GM21528 (cell line): Measurements from ENCODE around the gene ARHGAP25.

Experiments
- ATAC-seq: cut with Tn5 transposase; IDR thresholded peaks from one replicate; pipeline ENCODE4 v1.9.1; 2021; ENCODE audit warnings: mild to moderate bottlenecking, moderate library complexity; ENCODE audit not compliant: unreplicated experiment, low FRiP score

The ARHGAP25 gene

DNA sequence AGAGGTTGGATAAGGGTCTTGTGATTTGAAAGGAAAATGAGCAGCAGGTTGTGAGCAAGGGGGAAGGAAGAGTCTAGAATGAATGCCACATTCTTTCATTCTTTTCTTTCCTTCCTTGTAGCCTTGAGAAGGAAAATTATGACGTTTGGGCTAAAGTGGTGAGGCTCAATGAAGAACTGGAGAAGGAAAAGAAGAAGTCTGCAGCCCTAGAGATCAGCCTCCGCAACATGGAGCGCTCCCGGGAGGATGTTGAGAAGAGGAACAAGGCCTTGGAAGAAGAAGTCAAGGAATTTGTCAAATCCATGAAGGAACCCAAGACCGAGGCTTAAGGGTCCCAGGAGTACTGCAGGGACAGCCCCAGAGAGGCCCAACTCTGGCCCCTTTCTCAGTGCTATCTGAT, 91.3 kb downstream of the ARHGAP25 start:
- ATAC-seq = no peak

DNA sequence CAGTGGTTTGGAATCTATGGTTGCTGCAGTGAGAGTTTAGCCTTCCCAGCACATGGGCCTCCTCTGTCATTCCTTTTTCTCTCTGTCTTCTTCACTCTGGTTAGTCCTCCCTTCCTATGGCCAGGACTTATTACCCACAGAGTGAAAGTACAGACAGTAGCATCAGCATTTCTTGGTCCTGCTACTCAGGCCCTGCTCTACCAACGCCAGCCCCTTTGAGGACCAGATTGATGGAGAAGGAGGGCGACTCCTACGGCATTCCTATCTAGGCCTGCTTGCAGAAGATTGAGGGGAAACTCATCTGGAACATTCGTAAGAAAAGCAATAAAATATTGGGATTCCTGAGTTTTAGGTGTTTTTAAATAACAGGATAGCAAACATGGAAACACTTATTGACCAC, 93.1 kb downstream of the ARHGAP25 start:
- no peak for ATAC-seq

DNA sequence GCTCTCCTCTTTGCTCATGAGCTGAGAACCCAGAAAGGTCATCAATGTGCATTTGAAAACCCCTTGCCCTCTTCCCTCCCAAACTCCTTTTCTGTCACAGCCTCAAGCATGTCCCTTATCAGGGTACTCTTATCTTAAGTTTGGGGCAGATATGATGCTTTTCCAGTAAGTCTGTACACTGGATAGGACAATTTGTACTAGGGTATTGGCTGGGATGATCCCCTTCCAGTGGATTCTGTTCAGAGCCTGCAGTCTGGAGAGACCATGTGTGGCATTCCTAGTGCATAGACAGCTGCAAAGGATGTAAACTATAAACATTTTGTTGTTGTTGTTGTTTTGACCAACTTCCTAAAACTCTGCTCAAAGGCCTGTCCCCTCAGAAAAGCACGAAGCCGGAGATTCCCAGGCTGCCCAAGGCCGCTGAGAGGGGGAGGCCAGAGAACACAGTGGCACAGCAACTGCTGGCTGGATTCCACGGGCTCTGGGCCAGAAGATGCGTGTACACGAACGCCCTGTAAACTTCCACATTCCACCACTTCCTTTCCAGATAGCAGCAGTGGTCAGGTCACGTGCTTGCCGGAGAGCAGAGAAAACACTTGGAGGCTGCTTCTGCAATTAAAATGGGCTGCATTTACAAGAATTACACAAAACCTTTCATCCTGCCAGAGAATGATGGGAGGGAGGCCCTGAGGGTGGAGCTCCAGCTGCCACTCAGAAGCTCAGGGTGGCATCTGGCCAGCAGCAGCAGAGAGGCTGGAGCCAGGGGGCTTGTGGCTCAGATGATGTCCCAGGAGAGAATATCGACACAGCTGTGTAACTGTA, 94.5 kb downstream of the ARHGAP25 start:
- no peak for ATAC-seq

DNA sequence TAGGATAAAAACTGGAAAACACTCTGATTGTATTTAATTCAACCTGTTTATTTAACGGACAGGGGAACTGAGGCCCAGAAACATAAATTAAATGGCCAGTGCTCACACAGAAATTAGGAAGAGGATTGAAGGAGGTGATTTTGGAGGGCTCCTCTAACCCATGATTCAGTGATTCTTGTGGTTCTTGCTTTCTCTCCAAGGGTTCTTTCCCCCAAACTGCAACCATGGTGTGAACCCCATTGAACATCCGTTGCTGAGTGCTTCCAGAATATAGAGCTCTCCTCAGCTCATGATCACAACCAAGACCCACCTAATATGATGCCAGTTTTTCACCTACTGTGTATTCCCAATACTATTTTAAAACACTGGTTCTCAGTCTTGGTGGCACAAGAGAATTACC, 95.1 kb downstream of the ARHGAP25 start:
- no peak for ATAC-seq

DNA sequence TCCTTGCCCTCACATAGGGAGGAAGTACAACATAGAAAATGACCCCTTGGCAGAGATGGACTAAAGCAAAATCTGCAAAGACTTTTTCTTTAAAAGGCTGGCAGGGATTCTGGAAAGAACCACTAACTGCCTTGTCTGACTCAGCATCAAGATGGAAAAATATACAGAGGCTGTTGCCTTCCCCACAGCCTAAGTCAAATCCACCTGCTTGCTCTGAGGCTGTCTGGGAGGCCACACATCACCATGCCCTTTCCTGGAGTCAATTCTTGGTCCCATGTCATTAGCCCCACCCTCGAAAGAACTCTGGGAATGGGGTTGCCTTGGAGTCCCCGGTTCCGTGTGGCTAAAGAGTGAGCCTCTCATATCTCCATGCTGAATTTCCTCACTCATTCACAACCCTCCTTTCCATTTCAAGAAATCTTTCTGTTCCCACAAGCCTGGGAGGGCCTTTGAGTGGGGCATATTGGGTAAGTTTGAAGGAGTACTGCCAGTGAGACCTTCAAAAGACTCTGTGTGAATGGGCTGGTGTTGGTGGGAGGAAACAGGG, 97.1 kb downstream of the ARHGAP25 start:
- no peak for ATAC-seq

DNA sequence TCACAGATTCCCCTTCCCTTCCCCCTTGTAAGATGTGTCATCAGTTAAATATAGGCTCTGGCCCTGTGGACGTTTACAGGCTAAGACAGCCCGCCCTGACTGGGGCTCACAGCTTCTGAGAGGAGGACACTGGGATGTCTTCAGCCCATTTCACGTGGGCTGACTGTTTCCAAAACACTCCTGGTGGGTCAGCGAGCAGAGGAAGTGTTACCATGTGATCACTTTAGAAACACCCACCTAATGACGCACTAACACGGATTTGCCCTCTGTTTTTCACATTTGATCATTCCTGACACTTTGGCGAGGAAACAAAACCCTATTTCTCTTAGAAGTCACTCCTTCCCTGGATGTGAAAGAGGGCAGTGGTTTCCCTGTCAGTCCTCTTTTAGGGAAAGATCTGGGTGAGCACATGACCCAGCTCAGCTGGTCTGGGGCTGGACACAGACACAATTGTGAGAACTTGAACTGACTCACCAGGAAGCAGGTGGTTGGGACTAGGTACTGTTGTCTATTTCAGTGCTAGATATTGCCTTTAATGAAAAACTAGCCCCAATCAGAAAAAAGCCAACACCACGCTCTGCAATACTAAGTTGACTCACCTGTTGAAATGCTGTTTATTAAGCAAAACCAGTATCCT, 97.7 kb downstream of the ARHGAP25 start:
- peak; percentile 56 for ATAC-seq

DNA sequence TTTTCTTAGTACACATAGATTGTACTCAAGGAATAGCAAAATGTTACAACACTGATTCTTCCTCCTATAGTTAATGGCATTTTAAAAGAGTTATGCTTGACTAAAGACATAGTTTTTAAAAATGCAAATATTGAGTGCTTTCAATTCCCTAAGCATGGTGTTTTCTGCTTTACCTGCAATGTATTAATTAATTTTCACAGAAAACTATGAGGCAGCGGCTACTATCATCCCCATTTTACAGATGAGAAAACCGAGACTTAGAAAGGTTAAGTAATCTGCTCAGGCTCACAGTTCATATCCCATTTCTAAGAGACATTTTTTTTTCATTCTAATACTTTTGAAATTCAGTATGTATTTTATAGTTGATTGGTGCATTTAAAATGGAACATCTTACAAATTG, 98.6 kb downstream of the ARHGAP25 start:
- ATAC-seq = no peak

DNA sequence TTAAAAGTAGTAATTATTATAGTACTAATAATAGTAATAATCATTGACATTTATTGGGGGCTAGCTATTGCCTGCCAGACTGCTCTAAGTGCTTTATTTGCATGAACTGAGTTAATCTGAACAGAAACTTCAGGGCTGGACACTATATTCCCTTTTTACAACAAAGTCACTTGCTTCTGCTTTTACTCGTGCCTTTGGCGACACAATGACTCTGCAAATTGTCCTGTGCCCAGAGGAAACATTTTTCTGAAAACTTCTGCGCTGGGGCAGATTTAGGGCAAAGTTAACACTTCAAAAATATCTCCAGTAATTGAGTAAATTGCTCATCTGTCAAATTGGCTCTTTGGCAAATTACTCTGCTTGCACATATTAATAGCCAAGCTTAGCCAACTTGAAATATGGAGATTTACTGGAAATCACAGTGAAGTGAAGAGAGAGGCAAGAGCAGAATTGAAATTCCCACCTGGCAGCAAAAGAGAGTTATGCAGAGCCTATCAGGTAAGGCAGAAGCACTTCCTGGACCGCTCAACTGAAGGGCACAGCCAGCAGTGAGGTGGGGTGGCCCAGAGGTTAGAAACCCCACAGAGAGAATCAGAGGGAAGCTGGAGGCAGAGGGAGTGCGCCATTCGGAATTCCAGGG, 100.2 kb downstream of the ARHGAP25 start:
- no peak for ATAC-seq

DNA sequence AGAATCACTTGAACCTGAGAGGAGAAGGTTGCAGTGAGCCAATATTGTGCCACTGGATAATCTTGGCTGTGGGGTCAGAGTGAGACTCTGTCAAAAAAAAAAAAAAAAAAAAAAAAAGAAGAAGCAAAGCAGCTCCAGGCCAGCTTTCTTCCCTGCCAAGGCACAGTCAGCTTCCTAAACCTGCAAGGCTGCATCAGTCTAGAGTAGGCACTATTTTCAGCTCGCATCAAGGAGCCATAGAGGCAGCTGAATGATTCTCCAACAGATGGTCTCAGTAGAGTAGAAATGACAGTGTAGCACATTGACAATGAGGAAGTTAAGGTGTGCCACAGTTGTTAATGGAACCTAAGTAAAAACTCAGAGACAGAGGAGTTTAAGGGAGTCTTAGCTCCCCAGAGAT, 101.0 kb downstream of the ARHGAP25 start:
- no peak for ATAC-seq

DNA sequence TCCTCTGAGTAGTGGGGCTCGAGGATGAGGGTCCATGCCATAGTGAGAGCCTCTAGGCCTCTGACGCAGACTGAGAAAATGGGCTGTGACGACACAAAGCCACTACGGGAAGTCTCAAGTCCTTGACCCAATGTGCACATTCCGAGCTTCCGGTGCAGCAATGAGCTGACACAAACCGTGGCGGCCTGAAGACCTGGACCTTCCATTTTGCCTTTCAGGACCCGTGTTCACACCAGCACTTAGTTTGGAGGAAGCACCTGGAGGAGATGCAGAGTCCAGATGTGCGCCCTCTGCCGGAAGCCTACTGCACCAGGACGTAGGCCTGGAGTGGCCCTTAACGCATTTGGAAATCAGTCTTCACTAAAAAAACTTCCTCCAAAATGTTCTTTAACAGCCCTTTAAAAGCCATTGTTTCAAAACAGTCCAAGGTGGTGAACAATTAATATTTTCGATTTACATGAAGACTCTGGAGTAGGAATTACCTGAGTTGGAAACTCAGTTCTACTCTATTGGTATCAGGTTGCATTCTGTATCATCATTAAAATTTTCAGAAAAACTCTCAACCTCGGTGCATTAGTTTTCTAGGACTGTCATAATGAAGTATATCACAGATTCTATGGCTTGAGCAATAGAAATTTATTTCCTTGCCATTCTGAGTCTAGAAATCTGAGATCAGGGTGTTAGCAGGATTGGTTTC, 102.7 kb downstream of the ARHGAP25 start:
- no peak for ATAC-seq

DNA sequence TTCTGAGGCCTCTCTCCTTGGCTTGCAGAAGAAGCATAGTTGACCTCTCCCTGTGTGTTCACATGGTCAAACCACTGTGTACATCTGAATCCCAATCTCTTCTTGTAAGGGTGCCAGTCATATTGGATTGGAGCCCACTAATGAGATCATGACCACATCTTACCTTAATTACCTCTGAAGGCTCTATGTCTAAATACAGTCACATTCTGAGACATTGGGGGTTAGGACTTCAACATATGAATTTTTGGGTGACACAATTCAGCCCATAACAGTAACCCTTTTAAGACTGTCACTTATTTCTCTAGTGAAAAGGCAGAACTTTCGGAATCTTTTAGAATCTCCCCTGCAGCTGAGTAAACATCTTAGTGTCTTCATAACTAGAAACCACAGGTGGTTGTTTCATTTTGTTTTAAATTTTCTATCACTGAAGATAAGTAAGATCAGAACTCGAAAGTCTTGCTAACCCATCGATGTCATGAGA, 103.3 kb downstream of the ARHGAP25 start:
- no peak for ATAC-seq

DNA sequence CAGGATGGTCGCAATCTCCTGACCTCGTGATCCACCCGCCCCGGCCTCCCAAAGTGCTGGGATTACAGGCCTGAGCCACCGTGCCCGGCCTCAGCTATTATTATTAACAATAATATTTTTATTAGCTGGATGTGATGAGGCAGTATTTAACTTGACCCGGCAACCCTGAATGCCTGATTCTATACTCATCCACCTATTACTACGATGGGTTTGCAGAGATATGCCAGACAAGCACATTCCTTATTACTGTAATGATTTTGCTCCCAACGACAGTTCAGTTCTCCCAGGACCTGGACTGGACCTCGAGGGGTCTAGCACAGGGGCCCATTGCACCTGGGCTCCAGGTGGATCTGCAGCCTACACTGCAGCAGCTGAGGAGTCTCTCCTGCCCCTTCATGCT, 104.0 kb downstream of the ARHGAP25 start:
- ATAC-seq = no peak

DNA sequence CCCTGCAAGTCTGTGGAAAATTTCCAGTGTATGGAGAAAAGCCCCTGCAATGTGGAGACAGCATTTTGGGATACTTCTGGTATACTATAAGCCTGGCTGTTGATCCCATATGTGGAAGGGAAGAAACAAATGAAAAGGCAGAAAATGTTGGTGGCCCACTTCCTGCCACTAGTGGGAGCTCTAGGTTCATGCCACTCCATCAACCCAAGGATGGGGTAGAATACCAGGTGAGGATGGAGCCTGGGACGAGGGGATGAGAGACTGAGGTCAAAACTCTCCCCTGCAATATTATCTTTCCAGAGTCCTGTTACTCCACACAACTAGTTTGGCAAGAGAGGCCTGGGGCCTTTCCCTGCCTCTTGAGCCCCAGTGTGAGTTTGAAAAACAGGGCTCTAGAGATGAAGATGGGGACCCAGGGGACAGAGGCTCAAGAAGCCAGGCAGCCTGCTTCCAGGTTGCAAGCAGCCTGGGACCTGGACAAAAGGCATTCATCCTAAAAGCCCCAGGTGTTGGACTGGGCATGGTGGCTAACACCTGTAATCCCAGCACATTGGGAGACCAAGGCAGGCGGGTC, 104.7 kb downstream of the ARHGAP25 start:
- no peak for ATAC-seq

DNA sequence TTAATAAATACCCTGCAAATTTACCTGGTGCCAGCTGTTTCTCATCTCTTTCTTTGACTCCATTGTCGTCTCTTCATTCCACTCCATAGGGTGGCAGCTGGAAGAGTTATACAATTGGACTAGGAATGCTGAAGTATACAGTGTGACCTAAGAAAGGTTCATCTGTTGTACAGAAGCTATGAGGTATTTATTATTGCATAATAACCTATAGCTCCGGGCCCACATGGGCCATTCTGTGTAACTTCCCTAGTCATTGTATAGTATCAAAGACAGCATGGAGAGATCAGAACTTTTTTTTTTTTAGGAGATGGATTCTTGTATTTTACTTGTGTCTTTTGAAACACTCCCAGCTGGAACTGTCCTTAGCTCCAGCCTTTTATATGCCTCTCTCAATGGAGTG, 110.4 kb downstream of the ARHGAP25 start:
- ATAC-seq = no peak

DNA sequence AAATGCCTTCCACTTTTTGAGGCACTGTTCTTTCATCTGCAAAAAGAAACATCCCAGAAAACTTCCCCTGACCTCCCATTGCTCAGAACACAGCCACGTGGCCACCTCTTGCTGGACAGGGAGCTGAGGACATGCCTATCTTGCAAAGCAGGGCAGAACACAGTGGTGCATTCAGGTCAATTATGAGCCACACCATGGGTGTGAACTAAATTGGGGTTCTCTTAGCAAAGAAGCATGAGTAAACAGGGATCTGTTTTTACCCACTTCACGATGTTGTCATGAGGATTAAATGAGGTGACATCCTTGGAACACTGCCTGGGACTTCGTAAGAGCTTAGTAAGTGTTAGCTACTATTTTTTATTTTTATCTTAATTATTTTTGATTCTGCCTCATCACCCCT, 111.5 kb downstream of the ARHGAP25 start:
- no peak for ATAC-seq

DNA sequence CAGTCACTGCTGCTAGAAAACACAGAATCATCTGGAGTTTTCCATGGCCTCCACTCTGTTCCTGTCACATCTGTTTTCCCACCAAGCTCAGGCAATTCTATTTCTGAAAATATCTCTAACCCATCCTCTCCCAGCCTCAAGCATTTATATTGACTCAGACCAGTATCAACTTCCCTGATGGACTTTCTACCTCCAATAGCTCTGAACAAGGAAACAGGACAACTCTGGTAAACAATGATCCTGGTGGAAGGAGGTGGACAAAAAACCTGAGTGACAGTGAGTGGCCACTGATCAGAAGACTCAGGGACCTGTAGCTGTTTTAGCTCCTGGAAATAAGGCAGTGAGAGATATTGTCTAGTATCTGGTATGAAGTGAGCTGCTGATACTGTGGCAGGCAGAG, 113.1 kb downstream of the ARHGAP25 start:
- no peak for ATAC-seq

DNA sequence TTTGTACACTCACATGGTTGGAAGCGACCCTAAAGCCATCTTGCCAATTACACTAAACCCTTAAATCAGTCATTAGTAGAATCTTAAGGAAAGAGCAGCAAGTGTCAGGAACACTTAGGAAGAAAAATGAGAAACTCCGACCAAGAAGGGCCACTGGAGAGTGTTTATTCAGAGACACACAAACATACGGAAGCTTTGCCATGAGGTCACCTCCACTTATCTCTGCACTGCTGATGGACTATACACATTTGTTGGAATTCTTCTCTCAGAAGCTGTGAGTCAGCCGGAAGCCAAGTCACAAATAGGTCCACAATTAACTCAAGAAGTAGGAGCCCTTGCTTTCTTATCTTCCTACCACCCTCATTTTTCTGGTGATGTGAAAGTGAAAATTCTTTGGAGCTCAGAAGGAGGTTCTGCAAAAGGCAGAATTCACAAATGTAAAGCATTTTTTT, 115.0 kb downstream of the ARHGAP25 start:
- ATAC-seq = no peak

DNA sequence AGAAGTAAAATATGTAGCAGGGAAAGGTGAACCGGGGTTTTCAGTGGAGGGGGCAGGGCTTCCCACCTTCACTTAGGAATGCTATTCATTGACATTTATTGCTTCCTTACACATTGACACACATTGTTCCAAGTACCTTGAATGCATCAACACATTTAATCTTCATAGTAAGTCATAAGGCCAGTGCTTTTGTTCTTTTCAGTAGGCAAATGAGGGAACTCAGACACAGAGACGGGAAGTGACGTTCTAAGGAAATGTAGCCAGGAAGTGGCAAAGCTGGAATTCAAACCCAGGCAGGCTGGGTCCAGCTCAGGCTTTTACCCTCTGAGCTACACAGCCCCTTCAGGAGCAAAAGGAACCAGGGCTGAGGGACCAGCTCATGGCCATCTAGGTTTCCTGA, 115.9 kb downstream of the ARHGAP25 start:
- no peak for ATAC-seq

DNA sequence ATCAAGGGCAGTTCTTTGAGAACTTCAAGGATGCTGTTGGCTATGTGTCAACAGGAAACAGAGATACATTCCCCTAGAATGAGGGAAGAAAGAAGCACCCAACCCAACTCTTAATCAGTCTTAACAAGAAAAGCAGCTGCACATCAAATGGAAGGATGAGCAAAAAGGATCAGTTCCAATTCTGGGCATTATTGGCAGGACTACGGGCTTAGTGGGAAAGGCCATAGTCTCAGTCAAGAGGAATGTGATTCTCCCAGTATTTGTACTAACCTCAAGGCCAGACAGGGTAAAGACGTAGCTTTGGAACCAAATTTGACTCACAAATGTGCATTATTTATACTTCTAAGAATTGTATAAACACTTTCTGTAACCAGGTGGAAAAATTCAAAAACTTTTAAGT, 118.4 kb downstream of the ARHGAP25 start:
- no peak for ATAC-seq

DNA sequence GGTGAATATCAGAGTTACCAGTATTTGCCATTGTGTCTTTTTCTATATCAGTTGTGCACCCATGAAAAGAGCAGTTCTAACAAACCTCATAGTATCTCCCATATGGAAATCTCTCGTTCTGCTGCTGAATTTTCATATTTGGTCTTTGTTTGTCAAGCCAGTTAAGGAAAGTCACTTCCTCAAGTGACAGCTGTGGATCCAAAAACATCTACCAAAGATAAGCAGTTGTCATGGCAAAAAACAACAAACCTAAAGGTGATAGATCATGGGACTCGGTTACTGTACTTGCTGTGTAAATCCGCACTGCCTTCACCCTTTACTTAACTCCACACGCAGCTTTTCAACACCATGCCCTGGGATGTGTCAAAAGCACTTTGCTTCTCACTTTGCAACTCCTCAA, 119.3 kb downstream of the ARHGAP25 start:
- ATAC-seq = no peak
